Glutamatergic neuron (in vitro differentiated cells): ENCODE results near the gene PLPPR1. TPM values are rescaled to one million over a fixed set of nuclear protein-coding genes. Genes with fewer than 3 reads are reported as not detected.

Experiments used
- DNase-seq: peaks from one replicate; pipeline ENCODE4 v3.0.0; 2022
- H3K27ac Mint-ChIP-seq: one replicate; pipeline ENCODE4 v1.8.0; 2020; ENCODE audit warnings: mild to moderate bottlenecking, mixed read lengths, inconsistent platforms; ENCODE audit not compliant: unreplicated experiment
- H3K27me3 Mint-ChIP-seq: one replicate; pipeline ENCODE4 v1.8.0; 2020; ENCODE audit warnings: mild to moderate bottlenecking, moderate library complexity, mixed read lengths, inconsistent platforms; ENCODE audit not compliant: unreplicated experiment
- H3K36me3 Mint-ChIP-seq: one replicate; pipeline ENCODE4 v1.8.0; 2020; ENCODE audit warnings: mild to moderate bottlenecking, mixed read lengths, inconsistent platforms; ENCODE audit not compliant: unreplicated experiment
- H3K4me1 Mint-ChIP-seq: one replicate; pipeline ENCODE4 v1.8.0; 2020; ENCODE audit warnings: mild to moderate bottlenecking, low read depth, mixed read lengths, inconsistent platforms; ENCODE audit not compliant: unreplicated experiment
- H3K4me3 Mint-ChIP-seq: one replicate; pipeline ENCODE4 v1.8.0; 2020; ENCODE audit warnings: mild to moderate bottlenecking, mixed read lengths, inconsistent platforms; ENCODE audit not compliant: unreplicated experiment
- H3K9me3 Mint-ChIP-seq: one replicate; pipeline ENCODE4 v1.8.0; 2020; ENCODE audit warnings: mild to moderate bottlenecking, moderate library complexity, mixed read lengths, inconsistent platforms; ENCODE audit not compliant: unreplicated experiment
- total RNA-seq: library from RNA; stranded (reverse); fragmentation: NEBNext Ultra II Directional; extraction: Animal tissue kit (Norgen Biotek cat#: 25700); gene quantifications from one replicate; pipeline ENCODE4 v1.2.1, GENCODE V29; 2021; ENCODE audit not compliant: unreplicated experiment
- TF ChIP-seq, protein P1 (sequence below): fragments of 200-600 bp; sonication (generic); IDR thresholded peaks from one replicate; pipeline ENCODE4 v1.5.0; 2021; ENCODE audit not compliant: partially characterized antibody, unreplicated experiment

The PLPPR1 gene
- total RNA-seq, 1 donor from 2014 or later = 7.4 TPM

DNA sequence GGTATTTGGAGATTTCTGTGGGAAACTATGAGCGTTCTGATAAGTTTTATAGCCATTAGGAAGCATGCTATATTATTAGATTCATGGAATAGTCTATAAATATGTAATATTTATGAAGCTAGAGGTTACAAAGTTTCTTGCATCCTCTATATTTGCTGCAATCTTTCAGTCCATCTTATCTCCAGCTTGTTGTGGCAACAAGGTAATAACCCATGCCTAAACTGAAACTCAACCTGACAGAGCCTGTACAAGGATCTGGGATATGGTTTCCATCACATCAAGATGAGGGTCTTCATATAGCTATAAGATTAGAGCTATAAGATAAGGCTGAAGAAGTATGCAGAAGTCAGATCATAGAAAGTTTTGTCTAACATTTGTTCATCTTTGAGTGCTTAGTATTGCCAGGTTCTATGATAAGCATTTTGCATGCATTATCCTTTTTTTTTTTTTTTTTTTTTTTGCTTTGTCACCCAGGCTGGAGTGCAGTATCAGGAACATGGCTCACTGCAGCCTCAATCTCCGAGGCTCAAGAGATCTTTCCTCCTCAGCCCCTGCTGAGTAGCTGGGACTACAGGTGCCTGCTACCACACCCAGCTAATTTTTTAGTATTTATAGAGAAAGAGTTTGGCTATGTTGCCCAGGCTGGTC lies 341.5 kb downstream of the PLPPR1 start:
- TF ChIP-seq, protein P1, sequence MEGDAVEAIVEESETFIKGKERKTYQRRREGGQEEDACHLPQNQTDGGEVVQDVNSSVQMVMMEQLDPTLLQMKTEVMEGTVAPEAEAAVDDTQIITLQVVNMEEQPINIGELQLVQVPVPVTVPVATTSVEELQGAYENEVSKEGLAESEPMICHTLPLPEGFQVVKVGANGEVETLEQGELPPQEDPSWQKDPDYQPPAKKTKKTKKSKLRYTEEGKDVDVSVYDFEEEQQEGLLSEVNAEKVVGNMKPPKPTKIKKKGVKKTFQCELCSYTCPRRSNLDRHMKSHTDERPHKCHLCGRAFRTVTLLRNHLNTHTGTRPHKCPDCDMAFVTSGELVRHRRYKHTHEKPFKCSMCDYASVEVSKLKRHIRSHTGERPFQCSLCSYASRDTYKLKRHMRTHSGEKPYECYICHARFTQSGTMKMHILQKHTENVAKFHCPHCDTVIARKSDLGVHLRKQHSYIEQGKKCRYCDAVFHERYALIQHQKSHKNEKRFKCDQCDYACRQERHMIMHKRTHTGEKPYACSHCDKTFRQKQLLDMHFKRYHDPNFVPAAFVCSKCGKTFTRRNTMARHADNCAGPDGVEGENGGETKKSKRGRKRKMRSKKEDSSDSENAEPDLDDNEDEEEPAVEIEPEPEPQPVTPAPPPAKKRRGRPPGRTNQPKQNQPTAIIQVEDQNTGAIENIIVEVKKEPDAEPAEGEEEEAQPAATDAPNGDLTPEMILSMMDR = no peak
- no peak overlapping the region for H3K4me3 Mint-ChIP-seq
- no peaks in the 10 kb centered on the region for H3K9me3 Mint-ChIP-seq
- no peaks in the 10 kb centered on the region for H3K27me3 Mint-ChIP-seq
- no peak for DNase-seq
- no peaks in the 10 kb centered on the region for H3K4me1 Mint-ChIP-seq
- no peaks in the 10 kb centered on the region for H3K36me3 Mint-ChIP-seq
- H3K27ac Mint-ChIP-seq = no peak overlapping the region

DNA sequence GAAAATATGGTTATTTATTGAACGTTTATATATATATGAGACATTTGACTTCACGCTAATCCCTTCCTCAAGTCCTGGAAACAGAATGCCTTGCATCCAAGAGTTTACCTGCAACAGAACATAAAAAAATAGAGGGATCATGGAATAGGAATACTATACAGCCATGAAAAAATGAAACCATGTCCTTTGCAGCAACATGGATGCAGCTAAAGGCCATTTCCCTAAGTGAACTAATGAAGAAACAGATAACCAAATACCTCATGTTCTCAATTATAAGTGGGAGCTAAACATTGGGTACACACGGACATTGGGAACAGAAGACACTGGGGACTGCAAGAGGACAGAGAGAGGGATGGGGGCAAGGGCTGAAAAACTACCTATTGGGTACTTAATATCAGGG lies 343.3 kb downstream of the PLPPR1 start:
- DNase-seq = no peak
- Mint-ChIP-seq H3K27ac (no peak overlapping the region), H3K9me3 (no peaks in the 10 kb centered on the region), H3K4me3 (no peak overlapping the region), H3K4me1 (no peaks in the 10 kb centered on the region), H3K27me3 (no peaks in the 10 kb centered on the region), H3K36me3 (peaks cover 4% of the 10 kb centered on the region)
- TF ChIP-seq, protein P1 = no peak

DNA sequence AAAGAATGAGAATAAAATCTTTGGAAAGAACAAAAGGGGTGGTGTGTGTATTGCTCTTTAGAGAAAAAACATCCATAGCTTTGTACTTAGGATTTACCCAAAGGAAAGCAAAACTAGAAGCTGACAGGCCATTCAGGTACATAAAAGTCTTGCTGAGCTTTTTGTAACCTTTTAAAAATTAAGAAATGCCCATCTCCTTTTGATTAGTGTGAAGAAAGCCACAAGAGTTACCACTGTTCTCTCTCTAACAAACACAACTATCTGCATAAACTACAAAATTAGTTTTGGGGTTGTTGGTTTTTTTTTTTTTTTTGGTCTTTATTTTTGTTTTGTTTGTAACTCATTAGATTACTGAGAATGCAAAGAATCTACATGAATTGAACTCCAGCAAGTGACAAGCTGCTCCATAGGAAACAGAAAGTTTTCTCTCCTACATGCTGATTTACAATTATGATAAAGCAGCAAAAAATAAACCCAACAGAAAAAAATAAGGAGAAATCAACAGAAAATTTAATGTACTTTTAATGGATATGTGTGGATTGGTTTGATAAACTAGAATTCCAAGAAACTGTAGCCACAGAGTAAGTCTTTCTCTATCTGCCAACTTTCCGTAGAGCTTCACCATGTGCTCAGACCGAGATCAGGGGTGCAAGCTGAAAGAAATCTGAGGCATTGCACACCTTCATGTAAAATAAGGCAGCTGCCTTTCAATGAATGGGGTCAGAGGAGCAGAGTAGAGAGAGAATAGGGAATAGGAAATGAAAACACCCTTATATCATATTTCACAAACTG lies 344.0 kb downstream of the PLPPR1 start:
- peaks cover 4% of the 10 kb centered on the region for H3K36me3 Mint-ChIP-seq
- no peaks in the 10 kb centered on the region for H3K4me1 Mint-ChIP-seq
- DNase-seq = no peak
- H3K27ac Mint-ChIP-seq = no peak overlapping the region
- H3K27me3 Mint-ChIP-seq = no peaks in the 10 kb centered on the region
- TF ChIP-seq, protein P1 = no peak
- H3K4me3 Mint-ChIP-seq = no peak overlapping the region
- peaks cover under 1% of the 10 kb centered on the region for H3K9me3 Mint-ChIP-seq
